ENCODE results near the gene RHBDF1.

RHBDF1 gene

GRCh38 chr16:92431-93339 is 20.3 kb upstream of the RHBDF1 start:
- DNase-seq (ENCODE audit: low spot score): no peak

GRCh38 chr16:91484-91883 is 19.1 kb upstream of the RHBDF1 start:
- no peak for DNase-seq (ENCODE audit: low spot score)

- no peak for DNase-seq (ENCODE audit: low spot score)
These were observed 17.2 kb upstream of the RHBDF1 start for GRCh38 chr16:89391-90302.

GRCh38 chr16:88613-89012 is 16.2 kb upstream of the RHBDF1 start:
- DNase-seq (ENCODE audit: low spot score): no peak

GRCh38 chr16:86483-86952 is 14.1 kb upstream of the RHBDF1 start:
- DNase-seq (ENCODE audit: low spot score): no peak

- no peak for DNase-seq (ENCODE audit: low spot score)
These were observed 13.4 kb upstream of the RHBDF1 start for GRCh38 chr16:85865-86264.

- no peak for DNase-seq (ENCODE audit: low spot score)
These were observed 13.0 kb upstream of the RHBDF1 start for GRCh38 chr16:85407-85782.

- DNase-seq (ENCODE audit: low spot score): peak; percentile 74
These were observed 12.4 kb upstream of the RHBDF1 start for GRCh38 chr16:84718-85406.

- DNase-seq (ENCODE audit: low spot score): no peak
These were observed 11.6 kb upstream of the RHBDF1 start for GRCh38 chr16:83781-84615.

GRCh38 chr16:83060-83603 is 10.7 kb upstream of the RHBDF1 start:
- DNase-seq (ENCODE audit: low spot score): no peak

- DNase-seq (ENCODE audit: low spot score): no peak
These were observed 7.0 kb upstream of the RHBDF1 start for GRCh38 chr16:79151-80054.

- peak; percentile 55 for DNase-seq (ENCODE audit: low spot score)
These were observed 6.2 kb upstream of the RHBDF1 start for GRCh38 chr16:78444-79150.

- peak; percentile 96 for DNase-seq (ENCODE audit: low spot score)
These were observed 5.5 kb upstream of the RHBDF1 start, which contains the start of gene MPG for GRCh38 chr16:77807-78443. Gene MPG, plus strand, starts transcription at chr16:78225. Its CDS starts 85 bp downstream, at chr16:78310.

- DNase-seq (ENCODE audit: low spot score): peak; percentile 62
These were observed 4.9 kb upstream of the RHBDF1 start for GRCh38 chr16:77273-77806.

GRCh38 chr16:76535-77272 is 4.3 kb upstream of the RHBDF1 start:
- peak; percentile 38 for DNase-seq (ENCODE audit: low spot score)

- DNase-seq (ENCODE audit: low spot score): no peak
These were observed 3.4 kb upstream of the RHBDF1 start for GRCh38 chr16:75580-76501.
